Keratinocyte (primary cell): ENCODE measurements around the gene DYDC1. TPM values are rescaled to one million over a fixed set of nuclear protein-coding genes. Genes with fewer than 3 reads are reported as not detected.

Experiments used
- DNase-seq: peaks from one replicate; pipeline ENCODE4 v3.0.0-alpha.2; 2011; ENCODE audit warnings: low read depth, missing footprints, low spot score
- FAIRE-seq: peaks from 2 replicates; lab custom pipeline; 2011; peaks lifted over from hg19 to GRCh38; lab: Jason Lieb, UNC
- H2AFZ ChIP-seq: 2 replicates; pipeline ENCODE4 v1.6.0; 2012; ENCODE audit warnings: low read length, control low read depth, inconsistent platforms; ENCODE audit not compliant: control insufficient read depth
- H3K27ac ChIP-seq: 2 replicates; pipeline ENCODE4 v1.5.1; 2011; ENCODE audit warnings: low read length; ENCODE audit not compliant: control insufficient read depth, insufficient read depth
- H3K27me3 ChIP-seq: 3 replicates; pipeline ENCODE4 v1.6.0; 2011; ENCODE audit warnings: low read length; ENCODE audit not compliant: control insufficient read depth, insufficient read depth; ENCODE audit errors: extremely low read depth
- H3K36me3 ChIP-seq, 2 experiments: 2 replicates in 1 of 2; 3 replicates in 1 of 2; pipeline ENCODE4 v1.5.1; 2011; ENCODE audit warnings: low read length in 2 of 2, mild to moderate bottlenecking in 1 of 2; ENCODE audit not compliant: control insufficient read depth in 2 of 2, insufficient read depth in 2 of 2; ENCODE audit errors: extremely low read depth in 1 of 2
- H3K4me1 ChIP-seq: 3 replicates; pipeline ENCODE4 v1.5.1; 2011; ENCODE audit warnings: low read length; ENCODE audit not compliant: control insufficient read depth, insufficient read depth; ENCODE audit errors: extremely low read depth
- H3K4me2 ChIP-seq: 3 replicates; pipeline ENCODE4 v1.6.0; 2011; ENCODE audit warnings: low read depth, low read length; ENCODE audit not compliant: control insufficient read depth, insufficient read depth; ENCODE audit errors: extremely low read depth
- H3K4me3 ChIP-seq, 3 experiments: fragments of 200-600 bp in 1 of 3; sonication (generic) in 1 of 3; 2 replicates in 2 of 3; 3 replicates in 1 of 3; pipeline ENCODE4 v1.5.1; 2011 to 2016; ENCODE audit warnings: low read length in 3 of 3, mild to moderate bottlenecking in 3 of 3, control low read depth in 2 of 3, inconsistent platforms in 1 of 3, low read depth in 1 of 3, mixed read lengths in 1 of 3, mixed run types in 1 of 3, moderate library complexity in 1 of 3; ENCODE audit not compliant: control insufficient read depth in 2 of 3, insufficient read depth in 2 of 3; ENCODE audit errors: extremely low read depth in 1 of 3
- H3K79me2 ChIP-seq: 2 replicates; pipeline ENCODE4 v1.6.0; 2012; ENCODE audit warnings: low read length; ENCODE audit not compliant: control insufficient read depth, insufficient read depth
- H3K9ac ChIP-seq: 3 replicates; pipeline ENCODE4 v1.6.0; 2011; ENCODE audit warnings: low read length; ENCODE audit not compliant: control insufficient read depth, insufficient read depth; ENCODE audit errors: extremely low read depth
- H3K9me1 ChIP-seq: 3 replicates; pipeline ENCODE4 v1.6.0; 2011; ENCODE audit warnings: low read length; ENCODE audit not compliant: control insufficient read depth, insufficient read depth; ENCODE audit errors: extremely low read depth
- H3K9me3 ChIP-seq: 2 replicates; pipeline ENCODE4 v1.5.1; 2012; ENCODE audit warnings: low read depth, low read length; ENCODE audit not compliant: control insufficient read depth
- H4K20me1 ChIP-seq: 3 replicates; pipeline ENCODE4 v1.6.0; 2011; ENCODE audit warnings: low read length; ENCODE audit not compliant: control insufficient read depth, insufficient read depth; ENCODE audit errors: extremely low read depth
- EZH2 ChIP-seq: IDR thresholded peaks from one replicate; pipeline ENCODE4 v1.6.1; 2012; ENCODE audit warnings: inconsistent platforms, mild to moderate bottlenecking, low read length, moderate library complexity
- dilution Hi-C: fragments of 300-500 bp; cut with MboI; formaldehyde crosslinking; loops from one replicate; pipeline ENCODE4 v1.7.0; 2020; ENCODE audit warnings: low sequenced_read_pairs; ENCODE audit not compliant: extremely low pct_ligation_motif_present
- polyA plus RNA-seq, 5 experiments: library from polyadenylated mRNA; depleted of rRNA in 3 of 5; stranded (reverse) in 3 of 5; stranded (forward) in 1 of 5; unstranded in 1 of 5; fragments of >200 nt; gene quantifications; 1 replicate in 1 of 5; 2 replicates in 3 of 5; 3 replicates in 1 of 5; pipeline versions ENCODE4 v1.2.1 to v1.2.3, GENCODE V29; 2011 to 2012; ENCODE audit warnings: missing spikeins in 2 of 5, low read depth in 1 of 5, low replicate concordance in 1 of 5
- TF ChIP-seq, protein P1 (sequence below), 3 experiments: IDR thresholded peaks in 1 of 3; conservative IDR thresholded peaks in 1 of 3; optimal IDR thresholded peaks in 1 of 3; 2 replicates in 2 of 3; 3 replicates in 1 of 3; pipeline versions ENCODE3 to v1.5.1; 2011; ENCODE audit warnings: low read length in 3 of 3, mild to moderate bottlenecking in 3 of 3, moderate library complexity in 2 of 3, control low read depth in 1 of 3, inconsistent platforms in 1 of 3; ENCODE audit not compliant: insufficient read depth in 2 of 3; ENCODE audit errors: extremely low read depth in 1 of 3

The DYDC1 gene
- polyA plus RNA-seq, 1 donor (not counting 4 experiments of a cell fraction or from before 2014, with no cell fraction given) = not detected

DNA sequence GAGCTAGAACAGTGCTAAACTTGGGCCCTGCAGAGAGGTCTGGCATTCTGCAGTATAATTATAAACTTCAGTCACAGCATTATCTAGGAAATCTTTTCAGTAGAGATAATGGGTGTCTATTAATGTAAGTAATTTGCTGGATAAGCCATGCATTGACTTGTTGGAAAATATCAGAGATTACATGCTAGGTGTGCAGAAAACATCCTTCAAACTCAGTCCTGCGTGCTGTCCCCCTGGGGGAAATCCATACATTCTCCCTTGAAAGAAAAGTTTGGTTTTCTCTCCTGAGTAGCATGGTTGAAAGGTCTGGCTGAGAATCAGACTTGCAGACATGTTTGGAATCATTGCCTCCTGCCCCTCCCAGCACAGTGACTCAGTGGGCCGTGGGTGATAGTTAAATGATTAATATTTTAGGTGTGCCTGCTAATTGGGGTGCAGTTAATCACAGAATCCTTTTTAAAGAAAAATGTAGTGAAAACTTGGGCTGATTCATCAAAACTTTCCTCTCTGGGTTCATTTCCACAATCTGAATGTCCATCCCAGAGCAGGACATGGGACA lies 37.9 kb upstream of the DYDC1 start:
- Histone ChIP-seq H4K20me1 (no peaks in the 10 kb centered on the region), H3K27me3 (no peaks in the 10 kb centered on the region), H3K9ac (no peak overlapping the region), H3K9me3 (no peaks in the 10 kb centered on the region), H3K9me1 (no peaks in the 10 kb centered on the region), H3K4me2 (peak overlapping the region; percentile 37), H3K79me2 (no peaks in the 10 kb centered on the region), H2AFZ (peak overlapping the region; percentile 16), H3K4me3 (no peak overlapping the region), H3K27ac (no peak overlapping the region), H3K4me1 (peaks cover 10% of the 10 kb centered on the region), H3K36me3 (no peaks in the 10 kb centered on the region)
- TF ChIP-seq, protein P1, sequence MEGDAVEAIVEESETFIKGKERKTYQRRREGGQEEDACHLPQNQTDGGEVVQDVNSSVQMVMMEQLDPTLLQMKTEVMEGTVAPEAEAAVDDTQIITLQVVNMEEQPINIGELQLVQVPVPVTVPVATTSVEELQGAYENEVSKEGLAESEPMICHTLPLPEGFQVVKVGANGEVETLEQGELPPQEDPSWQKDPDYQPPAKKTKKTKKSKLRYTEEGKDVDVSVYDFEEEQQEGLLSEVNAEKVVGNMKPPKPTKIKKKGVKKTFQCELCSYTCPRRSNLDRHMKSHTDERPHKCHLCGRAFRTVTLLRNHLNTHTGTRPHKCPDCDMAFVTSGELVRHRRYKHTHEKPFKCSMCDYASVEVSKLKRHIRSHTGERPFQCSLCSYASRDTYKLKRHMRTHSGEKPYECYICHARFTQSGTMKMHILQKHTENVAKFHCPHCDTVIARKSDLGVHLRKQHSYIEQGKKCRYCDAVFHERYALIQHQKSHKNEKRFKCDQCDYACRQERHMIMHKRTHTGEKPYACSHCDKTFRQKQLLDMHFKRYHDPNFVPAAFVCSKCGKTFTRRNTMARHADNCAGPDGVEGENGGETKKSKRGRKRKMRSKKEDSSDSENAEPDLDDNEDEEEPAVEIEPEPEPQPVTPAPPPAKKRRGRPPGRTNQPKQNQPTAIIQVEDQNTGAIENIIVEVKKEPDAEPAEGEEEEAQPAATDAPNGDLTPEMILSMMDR (optimal IDR thresholded peaks at IDR 0.05 in 1 of 3, IDR thresholded peaks at IDR 0.05 in 1 of 3, conservative IDR thresholded peaks at IDR 0.05 in 1 of 3; ENCODE audit: extremely low read depth in 1 of 3, insufficient read depth in 2 of 3, low read length in 3 of 3) = no peak
- no peak for TF ChIP-seq EZH2
- dilution Hi-C loops = no loop called here
- FAIRE-seq (no peak), DNase-seq (no peak)

DNA sequence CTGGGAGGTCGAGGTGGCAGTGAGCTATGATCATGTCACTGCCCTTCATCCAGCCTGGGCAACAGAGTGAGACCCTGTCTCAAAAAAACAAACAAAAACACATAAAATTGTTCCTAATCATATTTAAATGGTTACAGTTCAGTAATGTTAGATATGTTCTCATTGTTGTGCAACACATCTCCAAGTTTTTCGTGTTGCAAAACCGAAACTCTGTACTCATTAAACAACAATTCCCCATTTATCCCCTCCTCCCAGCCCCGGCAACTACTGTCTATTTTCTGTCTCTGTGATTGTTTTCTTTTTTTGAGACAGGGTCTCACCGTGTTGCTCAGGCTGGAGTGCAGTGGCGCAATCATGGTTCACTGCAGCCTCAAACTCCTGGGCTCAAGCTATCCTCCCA lies 35.7 kb upstream of the DYDC1 start:
- Histone ChIP-seq H3K4me1 (peaks cover 10% of the 10 kb centered on the region), H3K9me1 (no peaks in the 10 kb centered on the region), H3K79me2 (no peaks in the 10 kb centered on the region), H2AFZ (no peak overlapping the region), H3K27ac (no peak overlapping the region), H3K9ac (no peak overlapping the region), H3K36me3 (no peaks in the 10 kb centered on the region), H4K20me1 (no peaks in the 10 kb centered on the region), H3K9me3 (no peaks in the 10 kb centered on the region), H3K4me3 (no peak overlapping the region), H3K4me2 (no peak overlapping the region), H3K27me3 (no peaks in the 10 kb centered on the region)
- no peak for DNase-seq
- TF ChIP-seq, protein P1 (optimal IDR thresholded peaks at IDR 0.05 in 1 of 3, IDR thresholded peaks at IDR 0.05 in 1 of 3, conservative IDR thresholded peaks at IDR 0.05 in 1 of 3; ENCODE audit: extremely low read depth in 1 of 3, insufficient read depth in 2 of 3, low read length in 3 of 3) = no peak
- no peak for TF ChIP-seq EZH2
- no peak for FAIRE-seq
- dilution Hi-C loops = no loop called here
